NCI-H526 treated with DMSO at 0.1 percent for 48 hours (cell line): ENCODE data around the gene SLC39A11.
"Not testable (repeated sequence)": the region's sequence is repeated elsewhere in the genome, so short reads cannot be mapped to it uniquely, and the experiment has no call there.

Source experiments
- DNase-seq: peaks from one replicate; lab custom pipeline; 2025; lab: John Stamatoyannopoulos, UW

SLC39A11 gene

GRCh38 chr17:72656130-72656763 lies 436.2 kb downstream of the SLC39A11 start:
- DNase-seq: no peak

GRCh38 chr17:72654706-72655105 lies 437.8 kb downstream of the SLC39A11 start:
- DNase-seq: no peak

GRCh38 chr17:72651988-72652387 lies 440.5 kb downstream of the SLC39A11 start:
- DNase-seq: no peak

- no peak for DNase-seq
These were observed 443.8 kb downstream of the SLC39A11 start for GRCh38 chr17:72648702-72649101.

- DNase-seq: no peak
These were observed 446.3 kb downstream of the SLC39A11 start for GRCh38 chr17:72646176-72646575.

GRCh38 chr17:72644492-72644891 lies 448.0 kb downstream of the SLC39A11 start:
- no peak for DNase-seq

- no peak for DNase-seq
These were observed 448.8 kb downstream of the SLC39A11 start for GRCh38 chr17:72643575-72644216.

- DNase-seq: no peak
These were observed 449.8 kb downstream of the SLC39A11 start for GRCh38 chr17:72642720-72643119.

GRCh38 chr17:72640415-72641165 lies 451.9 kb downstream of the SLC39A11 start:
- peak; percentile 56 for DNase-seq

- DNase-seq: no peak
These were observed 452.8 kb downstream of the SLC39A11 start for GRCh38 chr17:72639711-72640110.

- DNase-seq: not testable (repeated sequence)
These were observed 453.6 kb downstream of the SLC39A11 start for GRCh38 chr17:72638932-72639331.

GRCh38 chr17:72635034-72635635 lies 457.4 kb downstream of the SLC39A11 start:
- no peak for DNase-seq

- no peak for DNase-seq
These were observed 457.9 kb downstream of the SLC39A11 start for GRCh38 chr17:72634621-72635020.

GRCh38 chr17:72631949-72632684 lies 460.4 kb downstream of the SLC39A11 start:
- DNase-seq: peak; percentile 85

- DNase-seq: peak; percentile 94
These were observed 460.9 kb downstream of the SLC39A11 start for GRCh38 chr17:72631568-72631948.

- no peak for DNase-seq
These were observed 467.8 kb downstream of the SLC39A11 start for GRCh38 chr17:72624652-72625051.

- no peak for DNase-seq
These were observed 468.3 kb downstream of the SLC39A11 start for GRCh38 chr17:72624226-72624625.

- DNase-seq: no peak
These were observed 469.6 kb downstream of the SLC39A11 start for GRCh38 chr17:72622661-72623433.

GRCh38 chr17:72619976-72620650 lies 472.4 kb downstream of the SLC39A11 start:
- no peak for DNase-seq

GRCh38 chr17:72618001-72618509 lies 474.4 kb downstream of the SLC39A11 start:
- peak; percentile 57 for DNase-seq
